NCI-H1105 treated with DMSO at 0.1 percent for 48 hours (cell line): ENCODE results near the gene ZNF20.
A peak's percentile ranks its signal among the peaks of the same experiment; 100 is the strongest.
"Not testable (repeated sequence)": the region's sequence is repeated elsewhere in the genome, so short reads cannot be mapped to it uniquely, and the experiment has no call there.

Experiments used
- DNase-seq: peaks from one replicate; lab custom pipeline; 2025; lab: John Stamatoyannopoulos, UW

Gene ZNF20

GRCh38 chr19:12112701-12113100, 27.4 kb downstream of the ZNF20 start:
- no peak for DNase-seq

GRCh38 chr19:12111943-12112637, 28.1 kb downstream of the ZNF20 start:
- no peak for DNase-seq

- no peak for DNase-seq
Measured at GRCh38 chr19:12111176-12111575, 29.0 kb downstream of the ZNF20 start.

- DNase-seq = not testable (repeated sequence)
Measured at GRCh38 chr19:12103909-12104308, 36.2 kb downstream of the ZNF20 start.

GRCh38 chr19:12098040-12098439, 42.1 kb downstream of the ZNF20 start:
- DNase-seq = no peak

- DNase-seq = no peak
Measured at GRCh38 chr19:12095111-12095790, 44.9 kb downstream of the ZNF20 start.

GRCh38 chr19:12093777-12094176, 46.4 kb downstream of the ZNF20 start:
- no peak for DNase-seq

- no peak for DNase-seq
Measured at GRCh38 chr19:12092956-12093355, 47.2 kb downstream of the ZNF20 start.

- no peak for DNase-seq
Measured at GRCh38 chr19:12092065-12092867, 47.9 kb downstream of the ZNF20 start.

- peak; percentile 57 for DNase-seq
Measured at GRCh38 chr19:12090807-12091206, 49.3 kb downstream of the ZNF20 start.

- DNase-seq = no peak
Measured at GRCh38 chr19:12085074-12085818, 54.9 kb downstream of the ZNF20 start.

GRCh38 chr19:12083336-12083735, 56.8 kb downstream of the ZNF20 start:
- DNase-seq = not testable (repeated sequence)
